Thoracic aorta (tissue), 2 donors: ENCODE data around the gene USP20. TPM values are rescaled to one million over a fixed set of nuclear protein-coding genes. Genes with fewer than 3 reads are reported as not detected.
A peak's percentile ranks its signal among the peaks of the same experiment; 100 is the strongest.

ENCODE experiments used
- ATAC-seq: fragments of 150-250 bp; one replicate; pipeline ENCODE4 v1.8.0; 2017; ENCODE audit warnings: low read depth; ENCODE audit not compliant: insufficient number of reproducible peaks, low FRiP score
- DNase-seq: peaks from one replicate; pipeline ENCODE4 v3.0.0-alpha.2; 2020; ENCODE audit warnings: low spot score
- H3K27ac ChIP-seq, 2 donors: fragments of 200-600 bp; sonication (generic); 1 replicate in 1 of 2; 2 replicates in 1 of 2; pipeline ENCODE4 v1.5.1; 2016; ENCODE audit warnings: mild to moderate bottlenecking in 2 of 2, moderate library complexity in 2 of 2
- H3K27me3 ChIP-seq: fragments of 200-600 bp; sonication (generic); replicated peaks from 2 replicates; pipeline ENCODE4 v1.6.0; 2016; ENCODE audit warnings: mild to moderate bottlenecking; ENCODE audit not compliant: insufficient read depth
- H3K36me3 ChIP-seq: fragments of 200-600 bp; sonication (generic); one replicate; pipeline ENCODE4 v1.5.1; 2016
- H3K4me1 ChIP-seq, 2 donors: fragments of 200-600 bp; sonication (generic); 1 replicate in 1 of 2; 2 replicates in 1 of 2; pipeline versions ENCODE4 v1.5.1 to v1.6.0; 2016; ENCODE audit warnings: low read depth in 2 of 2, mild to moderate bottlenecking in 1 of 2; ENCODE audit not compliant: control insufficient read depth in 1 of 2
- H3K4me3 ChIP-seq: fragments of 200-600 bp; sonication (generic); 2 replicates; pipeline ENCODE4 v1.5.1; 2016; ENCODE audit warnings: mild to moderate bottlenecking
- H3K9me3 ChIP-seq: fragments of 200-600 bp; sonication (generic); 2 replicates; pipeline ENCODE4 v1.5.1; 2016
- CTCF ChIP-seq: fragments of 200-600 bp; sonication (generic); IDR thresholded peaks from one replicate; pipeline ENCODE4 v1.5.1; 2019; ENCODE audit warnings: antibody characterized with exemption
- total RNA-seq, 2 donors: library from RNA; depleted of rRNA; stranded (reverse); fragments of >200 nt; gene quantifications; one replicate each; pipeline versions ENCODE4 v1.1.0 to v1.2.3, GENCODE V29; 2016

USP20 gene
- total RNA-seq, 2 donors from 2014 or later = 47.8 to 51.2 TPM

DNA sequence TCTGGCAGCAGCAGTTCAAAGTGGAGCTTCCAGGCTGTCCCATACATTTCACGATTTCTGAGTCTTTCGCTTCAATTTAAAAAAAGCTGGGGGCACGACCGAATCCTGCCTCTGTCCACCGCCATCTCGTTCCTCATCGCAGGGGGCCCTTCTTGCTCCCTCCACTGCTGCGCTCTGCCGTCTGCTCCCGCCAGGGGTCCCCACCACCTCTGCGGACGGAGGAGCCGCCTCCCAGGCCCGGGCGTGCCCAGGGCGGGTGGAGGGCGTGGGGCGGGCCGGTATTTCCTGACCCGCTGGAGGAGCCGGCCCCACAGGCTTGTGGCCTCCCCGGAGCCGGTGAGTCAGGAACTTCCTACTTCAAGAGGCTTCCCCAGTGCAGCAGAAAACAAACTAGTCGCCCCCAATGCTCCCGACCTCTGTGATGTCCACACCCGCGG, 50.4 kb downstream of the USP20 start:
- H3K36me3 ChIP-seq = peaks cover 8% of the 10 kb centered on the region
- peak; percentile 84 for ATAC-seq
- TF ChIP-seq CTCF = peak; percentile 95
- peaks cover 10 to 36% of the 10 kb centered on the region in 2 donors for H3K4me1 ChIP-seq
- H3K9me3 ChIP-seq = no peaks in the 10 kb centered on the region
- H3K4me3 ChIP-seq = peak overlapping the region; percentile 60
- H3K27me3 ChIP-seq = no peaks in the 10 kb centered on the region
- H3K27ac ChIP-seq = peak overlapping the region; percentile 75 to 89
- DNase-seq = peak; percentile 79

- peaks cover 5% of the 10 kb centered on the region for H3K36me3 ChIP-seq
- H3K4me1 ChIP-seq = peaks cover 13 to 44% of the 10 kb centered on the region in 2 donors
Observed at GRCh38 chr9:129886226-129887174, 51.2 kb downstream of the USP20 start.

DNA sequence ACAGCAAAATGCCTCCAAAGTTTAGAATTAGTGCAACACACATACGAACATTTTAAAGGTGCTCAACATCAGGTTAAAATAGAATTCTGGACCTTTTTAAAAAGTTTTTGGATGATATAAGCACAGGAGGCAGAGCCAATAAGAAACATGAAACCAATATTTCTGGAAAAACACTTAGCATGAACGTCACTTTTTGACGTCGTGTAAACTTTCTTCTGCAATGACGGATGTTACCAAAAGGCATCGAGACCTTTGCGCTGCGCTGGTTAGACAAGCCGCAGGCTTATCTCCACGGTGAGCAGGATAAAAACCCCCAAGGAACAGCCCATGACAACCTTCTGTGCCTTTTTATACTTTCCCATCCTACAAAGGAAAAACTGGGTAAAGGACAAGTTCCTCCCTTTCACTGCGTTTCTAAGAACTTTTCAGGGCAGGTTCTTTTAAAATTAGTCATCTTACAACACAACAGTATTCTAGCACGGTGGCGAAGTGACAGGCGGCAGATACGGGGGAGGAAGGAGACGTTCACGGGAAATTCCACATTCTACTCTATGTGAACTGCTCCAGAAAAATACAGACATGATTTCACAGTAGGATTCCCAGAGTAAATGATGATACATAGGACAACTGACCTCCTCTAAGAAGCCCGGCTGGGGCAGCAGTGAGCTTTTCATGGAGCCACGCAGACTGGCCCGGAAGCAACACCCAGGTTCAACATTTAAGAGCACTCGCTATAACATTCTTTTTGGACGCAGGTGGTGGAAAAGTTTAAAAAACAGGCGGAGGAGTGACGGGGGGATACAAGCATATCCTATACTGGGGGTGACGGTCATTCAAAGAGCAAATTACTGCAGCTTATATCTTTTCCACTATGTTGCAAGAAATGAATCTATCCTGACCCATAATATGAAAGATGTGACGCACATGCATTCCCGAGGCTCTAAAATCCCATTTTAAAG, 52.4 kb downstream of the USP20 start:
- Histone ChIP-seq H3K4me3 (peak overlapping the region; percentile 28), H3K9me3 (no peaks in the 10 kb centered on the region), H3K27me3 (no peaks in the 10 kb centered on the region), H3K36me3 (no peaks in the 10 kb centered on the region), H3K4me1 (peaks cover 18 to 56% of the 10 kb centered on the region in 2 donors), H3K27ac (peak overlapping the region in 1 of 2 donors; percentile 75)
- TF ChIP-seq CTCF = no peak
- ATAC-seq (no peak), DNase-seq (no peak)

More at GRCh38 chr9:129886226-129887174, 51.2 kb downstream of the USP20 start:
- DNase-seq = no peak
- no peak for ATAC-seq
- Histone ChIP-seq H3K9me3 (no peaks in the 10 kb centered on the region), H3K27ac (peak overlapping the region; percentile 75 to 89), H3K4me3 (peak overlapping the region; percentile 60), H3K27me3 (no peaks in the 10 kb centered on the region)
- TF ChIP-seq CTCF = no peak

DNA sequence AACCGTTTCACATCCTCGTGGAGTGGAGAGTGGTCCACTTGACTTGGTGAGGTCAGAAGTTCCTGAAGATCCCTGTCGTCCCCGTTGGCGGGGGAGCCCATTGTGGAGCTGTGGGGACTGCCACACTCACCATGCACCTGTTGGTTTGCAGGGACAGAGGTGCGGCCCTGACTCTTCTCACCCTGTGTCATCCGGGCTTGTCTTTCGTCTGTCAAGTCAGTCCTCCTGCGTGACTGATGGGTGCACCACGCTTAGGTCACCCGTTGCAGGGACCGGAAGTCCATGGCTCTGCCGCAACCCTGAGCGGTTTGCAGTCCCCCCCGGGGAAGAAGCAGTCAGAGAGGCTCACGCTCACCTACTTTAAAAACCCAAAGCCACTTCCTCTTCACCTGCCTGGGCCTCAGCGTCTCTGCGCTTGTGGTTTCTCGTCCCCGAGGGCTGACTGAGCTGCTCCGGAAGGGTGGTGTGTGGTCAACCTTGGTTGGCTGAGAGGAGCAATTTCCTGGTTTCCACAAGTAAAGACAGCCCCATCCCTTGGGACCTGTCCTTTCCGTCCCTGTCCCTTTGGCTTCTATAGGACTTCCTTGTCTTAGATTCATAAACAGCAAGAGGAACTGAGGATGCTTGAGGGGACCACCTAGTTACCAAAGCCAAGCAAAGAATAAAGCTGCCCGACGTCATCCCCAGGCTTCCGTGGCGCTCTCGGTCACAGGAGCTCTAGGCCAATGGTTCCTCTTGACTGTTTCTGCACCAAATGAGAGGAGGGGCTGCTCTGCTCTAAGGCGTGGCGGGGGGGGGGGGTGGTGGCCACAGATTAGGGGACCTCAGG, 53.2 kb downstream of the USP20 start:
- ATAC-seq (no peak), DNase-seq (no peak)
- Histone ChIP-seq H3K4me3 (peak overlapping the region; percentile 28), H3K36me3 (no peaks in the 10 kb centered on the region), H3K4me1 (peaks cover 24 to 62% of the 10 kb centered on the region in 2 donors), H3K9me3 (no peaks in the 10 kb centered on the region), H3K27ac (peak overlapping the region in 1 of 2 donors; percentile 28), H3K27me3 (no peaks in the 10 kb centered on the region)
- no peak for TF ChIP-seq CTCF
